Keratinocyte (primary cell): ENCODE measurements around the gene PHLDA3.

Source experiments
- CTCF ChIP-seq, 3 experiments: IDR thresholded peaks in 1 of 3; conservative IDR thresholded peaks in 1 of 3; optimal IDR thresholded peaks in 1 of 3; 2 replicates in 2 of 3; 3 replicates in 1 of 3; pipeline versions ENCODE3 to v1.5.1; 2011; ENCODE audit warnings: low read length in 3 of 3, mild to moderate bottlenecking in 3 of 3, moderate library complexity in 2 of 3, control low read depth in 1 of 3, inconsistent platforms in 1 of 3; ENCODE audit not compliant: insufficient read depth in 2 of 3; ENCODE audit errors: extremely low read depth in 1 of 3
- EZH2 ChIP-seq: IDR thresholded peaks from one replicate; pipeline ENCODE4 v1.6.1; 2012; ENCODE audit warnings: inconsistent platforms, mild to moderate bottlenecking, low read length, moderate library complexity

DNA sequence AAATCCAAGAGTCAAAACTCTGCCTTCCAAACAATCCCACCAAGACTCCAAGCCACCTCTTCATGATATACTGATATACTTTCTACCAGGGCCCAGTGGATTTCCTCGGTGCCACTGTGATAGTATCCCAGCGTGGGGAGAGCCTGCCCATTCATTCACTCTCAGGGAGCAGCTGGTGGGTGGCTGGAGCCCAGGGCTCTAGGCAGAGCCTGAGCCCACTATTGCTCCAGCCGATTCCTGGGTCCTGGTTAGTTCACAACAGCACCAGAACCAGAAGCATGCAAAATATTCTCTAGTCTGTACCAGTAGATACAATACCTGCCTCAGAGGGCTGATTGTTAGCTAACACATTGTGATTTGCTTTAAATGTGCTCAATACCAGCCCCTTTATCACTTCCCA, 37.1 kb upstream of the PHLDA3 start:
- TF ChIP-seq CTCF (optimal IDR thresholded peaks at IDR 0.05 in 1 of 3, IDR thresholded peaks at IDR 0.05 in 1 of 3, conservative IDR thresholded peaks at IDR 0.05 in 1 of 3; ENCODE audit: extremely low read depth in 1 of 3, insufficient read depth in 2 of 3, low read length in 3 of 3) (no peak), EZH2 (no peak)
